Measurements from ENCODE around the gene ARGLU1.

ARGLU1 gene

GRCh38 chr13:106548064-106548696 is 19.8 kb downstream of the ARGLU1 start:
- TF ChIP-seq CTCF (IDR thresholded peaks at IDR 0.05; ENCODE audit: insufficient read depth, low read depth, low read length, missing control alignments), result no peak
- peak; percentile 49 for DNase-seq (ENCODE audit: low read depth)
- H3K4me3 ChIP-seq (ENCODE audit: low read length), result no peak overlapping the region

DNA sequence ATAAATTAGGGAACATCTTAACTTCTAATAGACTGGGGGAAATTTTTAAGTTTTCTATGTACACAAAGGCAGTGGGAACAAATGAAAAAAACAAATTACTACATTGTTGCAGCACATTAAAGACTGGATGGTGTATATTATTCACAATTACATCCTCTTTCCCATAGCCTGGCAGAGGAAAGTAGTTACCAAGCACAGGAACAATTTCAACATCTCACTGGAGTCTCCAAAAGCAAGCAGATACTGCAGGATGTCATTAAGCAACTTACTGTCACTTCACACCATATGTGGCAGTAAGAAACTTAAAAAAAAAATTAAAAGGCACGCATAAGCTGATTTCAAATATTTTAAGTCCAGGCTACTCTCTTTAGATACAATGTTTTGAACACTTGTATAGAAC is 26.1 kb downstream of the ARGLU1 start:
- TF ChIP-seq CTCF (IDR thresholded peaks at IDR 0.05; ENCODE audit: insufficient read depth, low read depth, low read length, missing control alignments), result no peak
- DNase-seq (ENCODE audit: low read depth), result no peak
- no peak overlapping the region for H3K4me3 ChIP-seq (ENCODE audit: low read length)

DNA sequence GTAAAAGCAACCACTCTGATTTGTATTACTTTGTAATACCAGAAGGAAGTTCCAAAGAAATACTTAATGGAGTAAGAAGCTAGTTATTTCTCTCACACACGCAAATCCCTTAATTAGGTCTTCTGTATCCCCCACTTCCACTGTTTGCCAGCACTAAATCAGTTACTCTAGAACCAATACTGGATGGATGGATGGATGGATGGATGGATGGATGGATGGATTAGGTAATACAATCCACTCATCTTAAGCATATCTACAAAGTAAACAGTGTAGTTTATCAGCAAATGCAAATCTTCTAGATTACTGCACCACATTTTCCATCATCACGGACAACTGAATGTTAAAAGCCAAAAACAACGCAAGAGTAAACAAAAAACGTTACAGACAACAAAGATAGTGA is 27.3 kb downstream of the ARGLU1 start:
- TF ChIP-seq CTCF (IDR thresholded peaks at IDR 0.05; ENCODE audit: insufficient read depth, low read depth, low read length, missing control alignments), result no peak
- no peak overlapping the region for H3K4me3 ChIP-seq (ENCODE audit: low read length)
- DNase-seq (ENCODE audit: low read depth), result no peak

DNA sequence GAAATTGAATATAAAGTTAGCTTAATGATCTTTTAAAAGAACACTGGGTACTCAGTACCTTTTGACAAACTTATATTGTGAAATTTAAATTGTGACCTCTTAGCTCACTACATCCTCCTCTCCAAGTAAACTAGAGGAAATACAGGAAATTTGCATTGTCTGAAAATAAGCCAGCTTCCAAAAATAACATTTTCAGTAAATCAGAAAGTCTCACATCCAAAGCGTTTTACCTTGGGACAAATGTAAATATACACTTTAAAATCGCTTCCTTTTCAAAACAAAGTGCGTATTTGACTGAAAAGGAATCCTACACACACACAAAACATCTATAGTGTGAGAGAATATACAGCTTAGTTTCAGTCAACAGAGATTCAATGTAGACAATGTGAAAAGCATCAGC is 30.4 kb downstream of the ARGLU1 start:
- DNase-seq (ENCODE audit: low read depth), result no peak
- TF ChIP-seq CTCF (IDR thresholded peaks at IDR 0.05; ENCODE audit: insufficient read depth, low read depth, low read length, missing control alignments), result no peak
- no peak overlapping the region for H3K4me3 ChIP-seq (ENCODE audit: low read length)

DNA sequence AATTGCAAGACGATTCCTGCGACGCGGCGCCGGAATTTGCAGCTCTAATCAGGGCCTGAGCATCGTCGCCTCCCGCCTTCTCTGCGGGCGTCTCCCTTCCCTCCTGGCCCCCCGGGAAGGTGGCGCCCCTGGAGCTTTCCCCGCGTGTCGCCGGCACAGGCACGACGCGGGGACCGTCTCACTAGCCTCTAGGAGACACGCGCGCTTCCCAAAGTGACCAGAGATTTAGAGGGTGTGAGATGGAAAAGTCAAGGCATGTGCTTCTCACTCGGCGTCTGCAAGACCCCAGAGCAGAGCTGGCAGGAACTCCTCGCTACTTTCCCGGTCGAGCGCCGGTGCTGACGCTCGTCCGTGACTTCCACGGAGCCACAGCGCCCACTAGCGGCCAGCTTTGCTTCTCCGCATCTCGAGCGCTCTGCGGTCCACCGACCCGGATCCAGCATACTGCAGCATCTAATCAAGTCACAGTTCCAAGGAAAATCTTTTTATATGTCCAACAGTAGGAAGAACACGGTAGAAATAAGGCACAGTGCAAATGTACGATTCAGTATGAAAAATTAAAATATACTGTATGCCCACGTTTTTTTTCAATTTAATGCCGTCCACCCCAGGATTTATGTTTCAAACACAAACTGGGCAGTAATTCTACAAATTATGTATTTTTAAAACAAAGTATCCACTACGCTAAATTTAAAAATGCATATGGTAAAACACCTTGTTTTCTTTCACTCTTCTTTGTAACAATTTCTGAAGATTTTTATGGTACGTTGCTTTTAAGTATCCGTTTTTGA is 31.5 kb downstream of the ARGLU1 start:
- H3K4me3 ChIP-seq (ENCODE audit: low read length), result peak overlapping the region; percentile 63
- peak; percentile 88 for DNase-seq (ENCODE audit: low read depth)
- TF ChIP-seq CTCF (IDR thresholded peaks at IDR 0.05; ENCODE audit: insufficient read depth, low read depth, low read length, missing control alignments), result peak; percentile 94

- peak; percentile 98 for DNase-seq (ENCODE audit: low read depth)
- H3K4me3 ChIP-seq (ENCODE audit: low read length), result peak within 1 kb of the TSS; percentile 92
- TF ChIP-seq CTCF (IDR thresholded peaks at IDR 0.05; ENCODE audit: insufficient read depth, low read depth, low read length, missing control alignments), result peak; percentile 3
Measured at GRCh38 chr13:106535552-106536243, 32.2 kb downstream of the ARGLU1 start, which contains the start of gene EFNB2. Gene EFNB2, minus strand, starts transcription at chr13:106535662. Its CDS starts 698 bp downstream, at chr13:106534964.
